Right hindlimb (tissue), 1 donor: ENCODE results near the gene BNC2.
A peak's percentile ranks its signal among the peaks of the same experiment; 100 is the strongest.
"Not testable (repeated sequence)": the region's sequence is repeated elsewhere in the genome, so short reads cannot be mapped to it uniquely, and the experiment has no call there.

Experiments used
- DNase-seq: peaks from one replicate; pipeline ENCODE4 v3.0.0-alpha.2; 2018

Gene BNC2

GRCh38 chr9:16484180-16484579 lies 386.3 kb downstream of the BNC2 start:
- DNase-seq = no peak

DNA sequence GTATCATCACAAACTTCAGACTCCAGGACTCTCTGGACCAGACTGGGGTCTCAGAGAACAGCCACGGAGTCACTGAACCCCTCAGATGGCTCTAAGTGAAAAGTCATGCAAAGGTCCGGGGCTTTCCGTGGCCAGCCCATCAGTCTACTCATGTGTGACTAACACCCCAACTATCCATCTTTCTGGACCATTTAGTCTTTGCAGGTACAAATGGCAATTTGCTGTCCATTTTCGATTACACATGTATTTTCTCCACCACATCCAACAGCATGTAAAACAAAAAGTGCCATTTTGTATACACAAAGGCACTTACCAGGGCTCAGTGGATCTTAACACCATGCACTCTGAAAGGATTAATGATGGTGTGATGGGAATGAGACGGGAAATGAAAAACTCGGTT lies 387.7 kb downstream of the BNC2 start:
- no peak for DNase-seq

GRCh38 chr9:16480584-16480983 lies 389.9 kb downstream of the BNC2 start:
- DNase-seq = not testable (repeated sequence)

DNA sequence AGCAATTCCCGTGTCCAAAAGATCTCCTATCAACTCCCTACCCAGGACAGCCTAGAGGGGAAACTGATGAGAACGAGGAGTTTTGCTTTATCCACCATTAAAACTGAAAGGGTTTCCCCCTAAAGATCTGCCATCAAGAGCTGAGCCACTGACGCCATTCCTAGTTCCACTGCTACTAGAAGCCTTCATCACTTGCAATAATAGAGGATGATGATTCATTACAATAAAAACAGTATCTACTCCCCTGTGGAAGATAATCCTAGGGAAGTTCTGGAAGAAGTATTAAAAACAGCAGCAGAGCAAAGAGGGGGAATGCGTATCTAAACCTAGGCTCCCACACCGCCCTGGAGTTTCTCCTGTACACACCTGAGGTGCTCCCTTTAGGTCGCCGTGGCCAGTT lies 394.5 kb downstream of the BNC2 start:
- no peak for DNase-seq

GRCh38 chr9:16475257-16475656 lies 395.2 kb downstream of the BNC2 start:
- no peak for DNase-seq

GRCh38 chr9:16469184-16469583 lies 401.3 kb downstream of the BNC2 start:
- DNase-seq = no peak

GRCh38 chr9:16461851-16462250 lies 408.6 kb downstream of the BNC2 start:
- no peak for DNase-seq

DNA sequence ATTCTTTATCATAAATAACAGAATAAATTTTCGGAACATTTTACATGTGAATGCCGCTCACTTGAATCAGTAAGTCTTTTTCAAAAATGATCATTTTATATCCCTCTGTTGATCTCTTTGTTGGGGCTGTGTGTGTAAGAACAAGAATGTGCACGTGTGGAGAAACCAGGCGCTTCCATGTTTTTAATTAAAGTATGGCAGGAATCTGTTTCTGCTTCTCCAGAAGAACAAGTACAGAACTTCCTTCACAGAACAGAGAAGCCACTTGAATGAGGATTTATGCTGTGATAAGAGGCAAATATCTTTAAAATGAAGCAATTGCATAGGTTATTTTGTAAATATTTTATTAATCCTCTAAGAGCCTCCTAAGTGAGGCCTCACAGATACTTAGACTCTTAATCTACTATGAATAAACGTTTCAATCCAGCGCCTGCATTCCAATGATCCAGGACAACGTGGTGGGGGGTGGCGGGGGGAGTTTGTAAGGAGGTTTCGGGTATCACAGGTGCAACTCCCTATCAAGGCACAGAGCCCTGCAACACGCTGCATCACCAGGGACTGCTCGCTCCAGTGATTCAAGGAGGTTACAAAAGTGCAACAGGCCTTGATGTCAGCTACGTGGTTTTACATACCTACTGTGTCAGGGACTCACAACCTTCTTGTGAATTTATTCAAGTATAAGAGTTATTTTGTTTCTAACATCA lies 409.2 kb downstream of the BNC2 start:
- DNase-seq = no peak

DNA sequence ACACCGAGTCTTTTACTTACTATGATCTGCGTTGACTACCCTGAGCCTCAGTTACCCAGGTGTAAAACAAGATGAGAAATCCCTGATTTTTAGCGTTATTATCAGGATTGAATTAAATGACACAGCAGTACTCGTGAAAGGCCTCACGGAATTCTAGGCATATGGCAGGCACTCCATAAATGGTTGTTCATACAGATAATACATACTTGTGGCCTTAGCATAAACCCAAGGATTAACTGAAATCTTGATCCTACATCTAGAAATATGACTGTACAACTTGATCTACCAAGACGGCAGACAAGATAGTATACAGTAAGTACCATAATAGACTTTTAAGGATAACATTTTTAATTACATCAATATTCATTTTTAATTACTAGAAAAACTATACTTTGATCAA lies 409.8 kb downstream of the BNC2 start:
- DNase-seq = no peak

GRCh38 chr9:16459421-16460148 lies 410.9 kb downstream of the BNC2 start:
- peak; percentile 34 for DNase-seq

DNA sequence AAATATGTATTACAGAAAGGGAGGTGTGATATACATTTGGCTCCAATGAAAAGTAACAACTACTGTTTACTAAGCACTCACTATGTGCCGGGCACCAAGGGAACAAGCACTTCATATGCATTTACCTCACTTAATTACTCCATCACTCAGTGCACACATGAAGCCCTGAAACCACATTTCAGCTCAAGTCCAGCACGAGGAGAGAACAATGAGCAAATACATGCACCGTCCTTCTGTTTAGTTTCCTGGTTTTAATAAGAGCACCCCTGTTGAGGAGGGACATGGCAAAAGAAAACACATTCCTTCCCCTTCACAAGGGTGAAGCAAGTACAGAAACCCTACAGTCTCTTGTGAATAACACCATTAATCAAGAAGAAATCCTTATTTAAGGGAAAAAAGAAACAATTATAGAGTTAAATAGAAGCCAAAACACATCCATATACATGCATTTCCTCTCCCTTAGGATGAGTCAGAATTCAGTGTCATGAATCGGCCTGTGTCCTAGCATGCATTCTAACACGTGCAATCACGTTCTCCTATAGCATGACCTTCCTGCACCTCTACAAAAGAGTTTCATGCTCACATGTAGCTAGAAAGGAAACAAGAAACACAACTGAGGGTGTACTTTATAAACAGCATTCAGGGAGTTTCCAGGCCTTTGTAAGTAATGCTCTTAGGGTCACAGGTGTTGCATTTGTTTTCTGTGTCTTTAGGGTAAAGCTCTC lies 411.6 kb downstream of the BNC2 start:
- no peak for DNase-seq

DNA sequence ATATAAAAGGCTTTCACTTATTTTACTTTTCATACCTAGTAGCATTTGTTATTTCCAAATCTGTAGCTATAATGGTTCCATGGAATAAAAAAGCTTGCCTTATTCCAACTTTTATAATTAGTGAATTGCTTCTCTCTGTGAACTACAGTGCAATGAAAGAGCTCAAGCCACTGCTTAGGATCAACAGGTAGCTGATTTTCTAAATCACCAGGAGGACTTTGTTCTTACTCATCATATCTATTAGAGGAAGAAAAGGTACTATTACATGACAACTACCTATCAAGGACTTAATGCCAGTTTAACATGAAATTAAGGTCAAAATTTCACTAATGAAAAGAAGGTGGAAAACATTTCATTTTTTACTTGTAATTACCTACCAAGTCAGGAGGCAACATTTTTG lies 414.6 kb downstream of the BNC2 start:
- no peak for DNase-seq

GRCh38 chr9:16453390-16453789 lies 417.1 kb downstream of the BNC2 start:
- DNase-seq = no peak

GRCh38 chr9:16450578-16450977 lies 419.9 kb downstream of the BNC2 start:
- DNase-seq = no peak

GRCh38 chr9:16450043-16450442 lies 420.4 kb downstream of the BNC2 start:
- no peak for DNase-seq

DNA sequence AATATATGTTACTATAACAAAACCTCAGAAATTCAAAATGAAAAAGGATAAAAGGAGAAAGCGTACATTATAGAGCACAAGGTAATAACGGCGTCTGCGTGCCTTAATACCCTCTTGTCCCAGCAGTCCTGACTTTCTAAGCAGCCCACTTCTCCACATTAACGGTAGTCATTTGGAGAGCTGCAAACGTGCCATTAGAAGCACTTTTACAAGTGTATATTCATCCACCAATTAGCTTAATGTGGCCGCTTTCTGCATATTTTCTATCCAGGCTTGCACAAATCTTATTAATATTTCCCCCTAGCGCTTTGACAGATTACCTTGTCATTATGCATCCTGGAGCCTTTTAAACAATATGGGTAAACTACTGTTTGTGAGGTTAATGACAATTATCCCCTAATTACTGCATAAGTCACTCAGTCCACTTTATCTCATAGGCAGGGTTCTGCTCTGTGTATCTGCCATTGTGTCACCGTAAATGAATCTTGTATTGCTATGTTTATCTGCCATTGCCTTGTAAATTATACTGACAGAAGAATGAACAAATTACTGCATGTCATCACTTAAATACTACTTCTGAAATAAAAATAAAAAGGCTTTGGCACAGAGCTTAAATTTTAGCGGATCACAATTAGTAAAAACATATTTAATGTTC lies 421.3 kb downstream of the BNC2 start:
- no peak for DNase-seq

GRCh38 chr9:16447946-16448345 lies 422.5 kb downstream of the BNC2 start:
- no peak for DNase-seq

DNA sequence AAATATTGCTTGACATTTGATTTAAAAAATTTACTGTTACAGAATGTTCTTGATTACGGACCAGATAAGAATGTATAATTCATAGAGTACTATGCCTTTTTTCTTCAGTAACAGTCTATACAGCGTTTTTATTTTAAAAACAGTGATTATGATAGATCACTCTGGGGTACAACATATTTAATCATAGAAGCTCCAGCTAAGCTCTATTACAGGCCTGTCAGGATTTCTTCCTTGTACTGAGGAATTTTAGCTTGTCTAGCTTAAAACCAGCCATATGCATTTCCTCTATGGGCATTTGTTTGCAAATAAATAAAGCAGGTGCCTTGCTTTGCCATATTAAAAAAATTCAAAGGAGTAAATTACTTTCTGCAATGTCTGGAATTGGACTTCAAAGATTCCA lies 423.8 kb downstream of the BNC2 start:
- DNase-seq = no peak

- DNase-seq = no peak
These were observed 425.1 kb downstream of the BNC2 start for GRCh38 chr9:16445141-16445920.

- DNase-seq = no peak
These were observed 427.8 kb downstream of the BNC2 start for GRCh38 chr9:16442622-16443021.

GRCh38 chr9:16441791-16442190 lies 428.7 kb downstream of the BNC2 start:
- DNase-seq = no peak

DNA sequence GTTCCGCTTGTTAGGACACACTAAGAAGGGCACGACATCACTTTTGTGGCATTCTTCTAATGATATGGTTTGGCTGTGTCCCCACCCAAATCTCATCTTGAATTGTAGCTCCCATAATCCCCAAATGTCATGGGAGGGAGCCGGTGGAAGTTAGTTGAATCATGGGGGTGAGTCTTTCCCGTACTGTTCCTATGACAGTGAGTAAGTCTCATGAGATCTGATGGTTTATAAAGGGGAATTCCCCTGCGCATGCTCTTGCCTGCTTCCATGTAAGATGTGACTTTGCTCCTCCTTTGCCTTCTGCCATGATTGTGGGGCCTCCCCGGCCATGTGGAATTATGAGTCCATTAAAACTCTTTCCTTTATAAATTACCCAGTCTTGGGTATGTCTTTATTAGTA lies 431.6 kb downstream of the BNC2 start:
- not testable (repeated sequence) for DNase-seq

GRCh38 chr9:16436545-16436944 lies 433.9 kb downstream of the BNC2 start:
- no peak for DNase-seq
